ENCODE data around the gene VIPR1. TPM values are rescaled to one million over a fixed set of nuclear protein-coding genes. Genes with fewer than 3 reads are reported as not detected.
A peak's percentile ranks its signal among the peaks of the same experiment; 100 is the strongest.

Gene VIPR1
- total and polyA plus RNA-seq, 8 donors: 2.2 to 170 (median 10.1) TPM

- TF ChIP-seq, protein P1, sequence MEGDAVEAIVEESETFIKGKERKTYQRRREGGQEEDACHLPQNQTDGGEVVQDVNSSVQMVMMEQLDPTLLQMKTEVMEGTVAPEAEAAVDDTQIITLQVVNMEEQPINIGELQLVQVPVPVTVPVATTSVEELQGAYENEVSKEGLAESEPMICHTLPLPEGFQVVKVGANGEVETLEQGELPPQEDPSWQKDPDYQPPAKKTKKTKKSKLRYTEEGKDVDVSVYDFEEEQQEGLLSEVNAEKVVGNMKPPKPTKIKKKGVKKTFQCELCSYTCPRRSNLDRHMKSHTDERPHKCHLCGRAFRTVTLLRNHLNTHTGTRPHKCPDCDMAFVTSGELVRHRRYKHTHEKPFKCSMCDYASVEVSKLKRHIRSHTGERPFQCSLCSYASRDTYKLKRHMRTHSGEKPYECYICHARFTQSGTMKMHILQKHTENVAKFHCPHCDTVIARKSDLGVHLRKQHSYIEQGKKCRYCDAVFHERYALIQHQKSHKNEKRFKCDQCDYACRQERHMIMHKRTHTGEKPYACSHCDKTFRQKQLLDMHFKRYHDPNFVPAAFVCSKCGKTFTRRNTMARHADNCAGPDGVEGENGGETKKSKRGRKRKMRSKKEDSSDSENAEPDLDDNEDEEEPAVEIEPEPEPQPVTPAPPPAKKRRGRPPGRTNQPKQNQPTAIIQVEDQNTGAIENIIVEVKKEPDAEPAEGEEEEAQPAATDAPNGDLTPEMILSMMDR (IDR thresholded peaks at IDR 0.05): no peak
- TF ChIP-seq EP300 (IDR thresholded peaks at IDR 0.05) (no peak), POLR2A (IDR thresholded peaks at IDR 0.05) (no peak), POLR2AphosphoS5 (IDR thresholded peaks at IDR 0.05) (peak in 2 of 3 donors; percentile 68 to 75)
- Histone ChIP-seq H3K27me3 (no peaks in the 10 kb centered on the region), H3K4me1 (peaks cover 27 to 31% (median 30%) of the 10 kb centered on the region in 4 donors), H3K4me3 (no peak overlapping the region), H3K36me3 (no peaks in the 10 kb centered on the region), H3K9me3 (peaks cover under 1 to 19% (median 7%) of the 10 kb centered on the region in 4 donors), H3K27ac (peak overlapping the region; percentile 58 to 84 (median 69))
- 26 to 39% (median 32%) methylated on average over 8 of the region's 8 CpGs for WGBS, 5 donors
- intact Hi-C loops (cut with DNase I; ENCODE audit: low total_unique reads): no loop called here
- DNase-seq: peak; percentile 86 to 96
Observed at GRCh38 chr3:42476225-42477125, 26.0 kb upstream of the VIPR1 start.

DNA sequence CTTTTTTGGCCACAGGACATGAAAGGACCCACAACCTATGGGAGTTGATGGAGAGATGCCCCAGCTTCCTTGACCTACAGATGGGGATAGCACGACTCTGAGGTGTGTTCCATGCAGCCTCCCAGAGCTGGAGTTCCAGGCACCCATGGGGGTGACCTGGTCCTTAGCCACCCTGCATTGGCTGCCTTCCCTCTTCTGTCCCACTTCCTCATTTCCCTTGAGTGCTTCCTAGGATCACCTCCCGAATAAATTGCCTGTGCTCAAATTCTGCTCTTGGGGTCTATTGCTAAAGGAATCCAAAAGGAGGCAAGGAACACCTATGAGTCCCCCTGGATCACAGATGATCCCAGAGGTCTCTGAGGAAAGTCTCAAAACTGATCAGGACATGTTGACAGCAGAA lies 24.7 kb upstream of the VIPR1 start:
- peak overlapping the region in 2 of 5 donors; percentile 56 to 84 for H3K27ac ChIP-seq
- no peaks in the 10 kb centered on the region for H3K36me3 ChIP-seq
- DNase-seq: no peak
- WGBS, 5 donors: 75 to 91% (median 88%) methylated on average over 2 of the region's 2 CpGs
- TF ChIP-seq POLR2AphosphoS5 (IDR thresholded peaks at IDR 0.05) (no peak), POLR2A (IDR thresholded peaks at IDR 0.05) (no peak)
- peaks cover 27 to 30% (median 29%) of the 10 kb centered on the region in 4 donors for H3K4me1 ChIP-seq
- no peaks in the 10 kb centered on the region for H3K27me3 ChIP-seq
- intact Hi-C loops (cut with DNase I; ENCODE audit: low total_unique reads): no loop called here
- no peak overlapping the region for H3K4me3 ChIP-seq
- H3K9me3 ChIP-seq: peaks cover 4 to 27% (median 12%) of the 10 kb centered on the region in 4 donors

- 32 to 54% (median 42%) methylated on average over 2 of the region's 2 CpGs for WGBS, 5 donors
- H3K27me3 ChIP-seq: no peaks in the 10 kb centered on the region
- no peaks in the 10 kb centered on the region for H3K36me3 ChIP-seq
- intact Hi-C loops (cut with DNase I; ENCODE audit: low total_unique reads): no loop called here
- H3K4me1 ChIP-seq: peaks cover 17 to 19% (median 17%) of the 10 kb centered on the region in 4 donors
- H3K9me3 ChIP-seq: peaks cover 4 to 27% (median 12%) of the 10 kb centered on the region in 4 donors
- TF ChIP-seq POLR2AphosphoS5 (IDR thresholded peaks at IDR 0.05): no peak
- TF ChIP-seq POLR2A (IDR thresholded peaks at IDR 0.05): no peak
- TF ChIP-seq EP300 (IDR thresholded peaks at IDR 0.05): no peak
- TF ChIP-seq, protein P1 (IDR thresholded peaks at IDR 0.05): no peak
- DNase-seq: no peak
- no peak overlapping the region for H3K4me3 ChIP-seq
- no peak overlapping the region for H3K27ac ChIP-seq
Observed at GRCh38 chr3:42478830-42479229, 23.6 kb upstream of the VIPR1 start.

DNA sequence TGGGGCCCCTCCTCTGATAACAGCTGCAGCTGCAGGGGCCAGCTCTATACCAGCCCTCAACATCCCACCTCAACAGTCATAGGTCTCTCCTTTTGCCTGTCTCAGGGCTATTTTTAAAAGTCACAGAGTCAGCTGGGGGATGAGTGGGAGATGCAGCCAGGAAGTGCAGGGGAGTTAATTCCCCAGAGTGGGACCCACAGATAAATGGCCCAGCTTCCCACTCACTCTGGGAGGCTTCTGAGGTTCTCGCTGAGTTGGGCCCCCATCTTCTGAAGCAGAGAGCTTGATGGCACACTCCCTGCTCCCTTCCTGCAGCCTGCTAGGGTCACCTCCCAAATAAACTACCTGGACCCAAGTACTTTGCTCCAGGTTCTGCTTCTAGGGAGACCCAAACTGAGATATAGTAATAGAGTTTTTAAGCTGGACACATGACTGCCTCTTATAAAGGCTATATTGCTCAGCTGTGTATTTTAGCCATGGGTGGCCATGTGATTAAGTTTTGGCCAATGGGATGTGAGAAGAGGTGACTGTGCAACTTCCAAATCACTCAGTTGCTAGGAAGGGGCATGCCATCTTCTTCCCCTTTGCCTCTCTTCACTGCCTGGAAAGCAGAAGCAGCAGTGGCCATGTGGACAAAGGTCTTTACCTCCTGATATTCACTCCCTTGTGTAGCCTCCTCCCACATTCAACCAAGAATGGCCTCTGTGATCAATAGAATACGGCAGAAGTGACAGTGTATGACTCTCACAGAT lies 15.5 kb upstream of the VIPR1 start:
- peaks cover 0 to 3% (median 1%) of the 10 kb centered on the region in 4 donors for H3K9me3 ChIP-seq
- no peak overlapping the region for H3K27ac ChIP-seq
- 83 to 97% (median 93%) methylated on average over 2 of the region's 2 CpGs for WGBS, 5 donors
- H3K36me3 ChIP-seq: no peaks in the 10 kb centered on the region
- H3K27me3 ChIP-seq: no peaks in the 10 kb centered on the region
- intact Hi-C loops (cut with DNase I; ENCODE audit: low total_unique reads): no loop called here
- no peak for DNase-seq
- peaks cover 22 to 37% (median 28%) of the 10 kb centered on the region in 4 donors for H3K4me1 ChIP-seq
- no peak overlapping the region for H3K4me3 ChIP-seq
- TF ChIP-seq, protein P1 (IDR thresholded peaks at IDR 0.05): no peak
- no peak for TF ChIP-seq POLR2AphosphoS5 (IDR thresholded peaks at IDR 0.05)
- TF ChIP-seq POLR2A (IDR thresholded peaks at IDR 0.05): no peak
- no peak for TF ChIP-seq EP300 (IDR thresholded peaks at IDR 0.05)
